Nephron (organoid): Measurements from ENCODE around the gene CDC7.

Source experiments
- H3K27ac Mint-ChIP-seq, 3 experiments: 2 replicates each; pipeline ENCODE4 v1.8.0; 2020; ENCODE audit warnings: mixed read lengths in 3 of 3, mild to moderate bottlenecking in 2 of 3, moderate library complexity in 1 of 3
- H3K27me3 Mint-ChIP-seq: 2 replicates; pipeline ENCODE4 v1.8.0; 2021; ENCODE audit warnings: low read depth, mild to moderate bottlenecking, moderate library complexity, mixed read lengths
- H3K36me3 Mint-ChIP-seq: 2 replicates; pipeline ENCODE4 v1.8.0; 2020; ENCODE audit warnings: low read depth, mixed read lengths
- H3K4me1 Mint-ChIP-seq: 2 replicates; pipeline ENCODE4 v1.8.0; 2020; ENCODE audit warnings: mixed read lengths
- H3K4me3 Mint-ChIP-seq, 3 experiments: 2 replicates each; pipeline ENCODE4 v1.8.0; 2020; ENCODE audit warnings: mild to moderate bottlenecking in 3 of 3, mixed read lengths in 3 of 3, moderate library complexity in 2 of 3
- H3K9me3 Mint-ChIP-seq: 2 replicates; pipeline ENCODE4 v1.8.0; 2020; ENCODE audit warnings: mixed read lengths
- CTCF ChIP-seq, 3 experiments: fragments of 200-600 bp; sonication (generic); IDR thresholded peaks; one replicate each; pipeline ENCODE4 v1.5.0; 2021; ENCODE audit warnings: antibody characterized with exemption in 3 of 3; ENCODE audit not compliant: unreplicated experiment in 3 of 3

CDC7 gene

DNA sequence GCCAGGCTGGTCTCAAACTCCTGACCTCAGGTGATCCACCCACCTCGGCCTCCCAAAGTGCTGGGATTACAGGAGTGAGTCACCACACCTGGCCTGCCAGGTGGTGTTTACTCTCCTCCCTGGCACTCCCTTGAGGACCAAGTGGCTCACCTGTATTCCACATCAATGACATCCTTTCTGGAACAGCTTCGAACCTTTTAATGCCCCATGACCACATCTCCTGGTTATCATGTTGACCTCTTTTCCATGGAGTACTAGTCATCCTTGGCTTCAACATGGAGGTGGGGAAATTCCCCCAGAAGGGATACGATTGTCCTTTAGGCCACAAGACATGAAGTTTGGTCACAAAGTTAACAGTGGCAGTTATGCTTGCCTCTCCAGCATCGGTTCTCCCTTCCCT, 66.9 kb downstream of the CDC7 start:
- Mint-ChIP-seq H3K27me3 (no peaks in the 10 kb centered on the region), H3K9me3 (peaks cover 6% of the 10 kb centered on the region), H3K36me3 (no peaks in the 10 kb centered on the region)

DNA sequence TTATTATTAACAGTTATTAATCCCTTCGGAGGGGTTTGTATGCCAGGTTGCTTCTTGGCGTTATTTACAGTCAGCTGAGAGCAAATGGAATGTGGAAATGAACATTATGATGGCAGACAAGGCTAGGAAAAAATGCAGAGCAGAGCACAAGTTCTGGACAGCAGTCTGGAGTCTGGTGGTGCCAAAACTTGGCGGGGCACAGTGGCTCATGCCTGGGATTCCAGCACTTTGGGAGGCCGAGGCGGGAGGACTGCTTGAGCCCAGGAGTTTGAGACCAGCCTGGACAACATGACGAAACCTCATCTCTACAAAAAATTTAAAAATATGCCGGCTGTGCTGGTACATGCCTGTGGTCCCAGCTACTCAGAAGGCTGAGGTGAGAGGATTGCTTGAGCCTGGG, 67.6 kb downstream of the CDC7 start:
- no peak overlapping the region for H3K4me3 Mint-ChIP-seq
- H3K36me3 Mint-ChIP-seq = no peaks in the 10 kb centered on the region
- H3K27ac Mint-ChIP-seq = no peak overlapping the region
- H3K27me3 Mint-ChIP-seq = no peaks in the 10 kb centered on the region
- no peak for TF ChIP-seq CTCF (IDR thresholded peaks at IDR 0.05; ENCODE audit: unreplicated experiment in 3 of 3)
- H3K9me3 Mint-ChIP-seq = peaks cover 6% of the 10 kb centered on the region
- H3K4me1 Mint-ChIP-seq = no peaks in the 10 kb centered on the region

More for the DNA sequence above, 66.9 kb downstream of the CDC7 start:
- H3K27ac Mint-ChIP-seq = no peak overlapping the region
- H3K4me3 Mint-ChIP-seq = no peak overlapping the region
- no peaks in the 10 kb centered on the region for H3K4me1 Mint-ChIP-seq
- no peak for TF ChIP-seq CTCF (IDR thresholded peaks at IDR 0.05; ENCODE audit: unreplicated experiment in 3 of 3)

GRCh38 chr1:91569411-91570119, 68.9 kb downstream of the CDC7 start:
- no peaks in the 10 kb centered on the region for H3K27me3 Mint-ChIP-seq
- no peaks in the 10 kb centered on the region for H3K9me3 Mint-ChIP-seq
- no peaks in the 10 kb centered on the region for H3K36me3 Mint-ChIP-seq
- TF ChIP-seq CTCF (IDR thresholded peaks at IDR 0.05; ENCODE audit: unreplicated experiment in 3 of 3) = no peak
- H3K27ac Mint-ChIP-seq = no peak overlapping the region
- peaks cover under 1% of the 10 kb centered on the region for H3K4me1 Mint-ChIP-seq
- no peak overlapping the region for H3K4me3 Mint-ChIP-seq

DNA sequence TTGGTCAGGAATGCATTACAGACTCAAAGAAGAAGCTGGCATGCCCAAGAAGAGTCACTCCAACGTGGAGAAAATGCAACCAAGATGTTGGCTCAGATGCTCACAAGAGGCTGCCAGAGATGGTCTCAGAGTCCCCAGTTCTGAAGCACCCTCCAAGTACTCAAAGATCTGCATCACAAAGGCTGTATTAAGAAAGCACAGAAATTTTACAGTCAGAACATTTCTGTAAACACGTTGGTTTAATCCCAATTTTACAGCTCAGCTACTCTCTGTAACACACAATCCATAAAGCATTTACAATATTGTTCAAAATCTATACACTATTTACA, 69.4 kb downstream of the CDC7 start:
- Mint-ChIP-seq H3K4me1 (peaks cover 5% of the 10 kb centered on the region), H3K4me3 (no peak overlapping the region), H3K9me3 (no peaks in the 10 kb centered on the region), H3K27me3 (no peaks in the 10 kb centered on the region), H3K36me3 (no peaks in the 10 kb centered on the region), H3K27ac (no peak overlapping the region)
- TF ChIP-seq CTCF (IDR thresholded peaks at IDR 0.05; ENCODE audit: unreplicated experiment in 3 of 3) = no peak

DNA sequence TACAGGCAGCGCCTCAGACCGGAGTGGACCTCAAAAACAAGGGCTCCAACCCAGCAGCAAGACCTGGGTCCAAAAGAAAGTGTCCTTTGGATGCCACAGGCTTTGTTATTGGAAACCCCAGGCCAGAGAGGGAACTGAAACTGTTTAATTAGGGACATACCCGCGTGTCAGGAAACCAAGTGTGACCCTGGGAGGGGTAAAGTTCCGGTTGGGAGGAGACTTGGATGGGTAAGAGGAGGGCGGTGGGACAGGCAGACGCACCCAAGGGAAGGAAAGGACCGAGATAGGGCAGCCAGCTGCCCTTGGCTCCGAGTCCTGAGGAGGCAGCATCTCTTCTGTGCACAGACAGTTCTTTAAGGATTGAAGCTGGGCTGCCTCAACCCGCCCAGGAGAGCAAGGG, 71.4 kb downstream of the CDC7 start:
- H3K36me3 Mint-ChIP-seq = no peaks in the 10 kb centered on the region
- H3K27ac Mint-ChIP-seq = no peak overlapping the region
- H3K4me3 Mint-ChIP-seq = no peak overlapping the region
- no peaks in the 10 kb centered on the region for H3K9me3 Mint-ChIP-seq
- TF ChIP-seq CTCF (IDR thresholded peaks at IDR 0.05; ENCODE audit: unreplicated experiment in 3 of 3) = no peak
- no peaks in the 10 kb centered on the region for H3K27me3 Mint-ChIP-seq
- peaks cover 7% of the 10 kb centered on the region for H3K4me1 Mint-ChIP-seq
